ENCODE measurements around the gene GFPT1. TPM values are rescaled to one million over a fixed set of nuclear protein-coding genes. Genes with fewer than 3 reads are reported as not detected.

GFPT1 gene
- total and polyA plus RNA-seq, 2 experiments from 2014 or later: 58.2 to 80.0 TPM

GRCh38 chr2:69279211-69279610 is 107.8 kb downstream of the GFPT1 start:
- H4K20me1 ChIP-seq (ENCODE audit: insufficient read depth, poor library complexity, severe bottlenecking): no peaks in the 10 kb centered on the region
- H3K9me3 ChIP-seq (ENCODE audit: low read depth): no peaks in the 10 kb centered on the region
- H3K27me3 ChIP-seq: no peaks in the 10 kb centered on the region
- no peak overlapping the region for H3K27ac ChIP-seq
- H3K4me1 ChIP-seq (ENCODE audit: insufficient read depth): peaks cover 4% of the 10 kb centered on the region
- H3K4me2 ChIP-seq: no peak overlapping the region
- no peak overlapping the region for H3K4me3 ChIP-seq
- no peaks in the 10 kb centered on the region for H3K79me2 ChIP-seq
- no peaks in the 10 kb centered on the region for H3K9me2 ChIP-seq (replicated peaks; ENCODE audit: insufficient read depth)
- no peaks in the 10 kb centered on the region for H3K36me3 ChIP-seq (replicated peaks; ENCODE audit: insufficient read depth, low read depth)
- no peak overlapping the region for H2AFZ ChIP-seq
- TF ChIP-seq CTCF (IDR thresholded peaks at IDR 0.05; ENCODE audit: poor library complexity) (no peak), EZH2phosphoT487 (IDR thresholded peaks at IDR 0.05; ENCODE audit: low read depth, severe bottlenecking, unreplicated experiment) (no peak), EZH2 (IDR thresholded peaks at IDR 0.05; ENCODE audit: borderline replicate concordance) (no peak)
- 70% methylated on average over 2 of the region's 2 CpGs for WGBS (ENCODE audit: low lambda C conversion rate, missing lambda C conversion rate)
- no peak for DNase-seq (ENCODE audit: low spot score)

GRCh38 chr2:69278366-69278765 is 108.7 kb downstream of the GFPT1 start:
- peaks cover 4% of the 10 kb centered on the region for H3K4me1 ChIP-seq (ENCODE audit: insufficient read depth)
- no peaks in the 10 kb centered on the region for H3K9me3 ChIP-seq (ENCODE audit: low read depth)
- no peak overlapping the region for H3K4me2 ChIP-seq
- no peaks in the 10 kb centered on the region for H4K20me1 ChIP-seq (ENCODE audit: insufficient read depth, poor library complexity, severe bottlenecking)
- WGBS (ENCODE audit: low lambda C conversion rate, missing lambda C conversion rate): 55% methylated on average over 5 of the region's 5 CpGs
- H3K9me2 ChIP-seq (replicated peaks; ENCODE audit: insufficient read depth): no peaks in the 10 kb centered on the region
- no peaks in the 10 kb centered on the region for H3K27me3 ChIP-seq
- no peaks in the 10 kb centered on the region for H3K36me3 ChIP-seq (replicated peaks; ENCODE audit: insufficient read depth, low read depth)
- DNase-seq (ENCODE audit: low spot score): no peak
- no peak overlapping the region for H3K4me3 ChIP-seq
- no peak overlapping the region for H2AFZ ChIP-seq
- H3K79me2 ChIP-seq: no peaks in the 10 kb centered on the region
- no peak for TF ChIP-seq CTCF (IDR thresholded peaks at IDR 0.05; ENCODE audit: poor library complexity)
- no peak for TF ChIP-seq EZH2phosphoT487 (IDR thresholded peaks at IDR 0.05; ENCODE audit: low read depth, severe bottlenecking, unreplicated experiment)
- TF ChIP-seq EZH2 (IDR thresholded peaks at IDR 0.05; ENCODE audit: borderline replicate concordance): no peak
- H3K27ac ChIP-seq: no peak overlapping the region

- no peak for TF ChIP-seq EZH2phosphoT487 (IDR thresholded peaks at IDR 0.05; ENCODE audit: low read depth, severe bottlenecking, unreplicated experiment)
- TF ChIP-seq CTCF (IDR thresholded peaks at IDR 0.05; ENCODE audit: poor library complexity): no peak
- TF ChIP-seq EZH2 (IDR thresholded peaks at IDR 0.05; ENCODE audit: borderline replicate concordance): no peak
- WGBS (ENCODE audit: low lambda C conversion rate, missing lambda C conversion rate): 84% methylated on average over 1 of the region's 1 CpG
- H3K27me3 ChIP-seq: peaks cover 6% of the 10 kb centered on the region
- H3K79me2 ChIP-seq: no peaks in the 10 kb centered on the region
- H3K4me1 ChIP-seq (ENCODE audit: insufficient read depth): peaks cover 4% of the 10 kb centered on the region
- no peak overlapping the region for H3K4me2 ChIP-seq
- H2AFZ ChIP-seq: no peak overlapping the region
- no peak overlapping the region for H3K4me3 ChIP-seq
- DNase-seq (ENCODE audit: low spot score): no peak
- H3K9me2 ChIP-seq (replicated peaks; ENCODE audit: insufficient read depth): no peaks in the 10 kb centered on the region
- H3K9me3 ChIP-seq (ENCODE audit: low read depth): no peaks in the 10 kb centered on the region
- H3K36me3 ChIP-seq (replicated peaks; ENCODE audit: insufficient read depth, low read depth): no peaks in the 10 kb centered on the region
- no peak overlapping the region for H3K27ac ChIP-seq
- H4K20me1 ChIP-seq (ENCODE audit: insufficient read depth, poor library complexity, severe bottlenecking): no peaks in the 10 kb centered on the region
These were observed 111.5 kb downstream of the GFPT1 start for GRCh38 chr2:69275490-69275889.

All from hepatocyte (in vitro differentiated cells).